Activated CD4-positive, alpha-beta T cell treated with anti-CD3 and anti-CD28 coated beads, Interleukin-2, amount 10 ng/mL, durations not matched to agents 24 days and 14 days (primary cell): ENCODE measurements around the gene FST. TPM values are rescaled to one million over a fixed set of nuclear protein-coding genes. Genes with fewer than 3 reads are reported as not detected.

Experiments
- DNase-seq: peaks from one replicate; pipeline ENCODE4 v3.0.0; 2022
- H3K27ac Mint-ChIP-seq: one replicate; pipeline ENCODE4 v1.8.0; 2022; ENCODE audit warnings: mild to moderate bottlenecking, mixed read lengths
- H3K27me3 Mint-ChIP-seq: one replicate; pipeline ENCODE4 v1.8.0; 2022; ENCODE audit warnings: mixed read lengths
- H3K36me3 Mint-ChIP-seq: one replicate; pipeline ENCODE4 v1.8.0; 2022; ENCODE audit warnings: low read depth, mild to moderate bottlenecking, mixed read lengths
- H3K4me1 Mint-ChIP-seq: one replicate; pipeline ENCODE4 v1.8.0; 2021; ENCODE audit warnings: mixed read lengths
- H3K4me3 Mint-ChIP-seq: one replicate; pipeline ENCODE4 v1.8.0; 2022; ENCODE audit warnings: mild to moderate bottlenecking, moderate library complexity, mixed read lengths
- H3K9me3 Mint-ChIP-seq: one replicate; pipeline ENCODE4 v1.8.0; 2021; ENCODE audit warnings: mixed read lengths
- intact Hi-C: fragments of 100-400 bp; cut with micrococcal nuclease; formaldehyde crosslinking; loops from one replicate; pipeline ENCODE4 v1.15.1; 2023
- total RNA-seq: library from RNA; stranded (reverse); gene quantifications from 2 replicates; pipeline ENCODE4 v1.2.3, GENCODE V29; 2022

FST gene
- total RNA-seq, 1 donor from 2014 or later = 0.75 TPM

DNA sequence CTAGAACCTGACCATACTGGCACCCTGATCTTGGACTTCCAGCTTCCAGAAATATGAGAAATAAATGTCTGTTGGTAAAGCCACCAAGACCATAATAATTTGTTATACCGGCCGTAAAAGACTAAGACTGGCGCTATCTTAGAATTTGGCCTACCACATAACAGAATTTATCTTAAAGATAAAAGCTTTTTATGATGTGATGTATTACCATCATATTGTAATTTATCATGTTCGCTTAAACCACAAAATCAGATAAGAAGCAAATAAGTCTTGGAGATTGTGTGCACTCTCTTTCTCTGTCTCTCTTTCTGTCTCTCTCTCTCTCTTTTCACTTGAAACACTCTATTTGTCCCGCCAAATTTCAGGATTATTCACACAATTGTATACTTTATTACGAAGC is 35.6 kb downstream of the FST start:
- H3K36me3 Mint-ChIP-seq = no peaks in the 10 kb centered on the region
- H3K27me3 Mint-ChIP-seq = peaks cover 4% of the 10 kb centered on the region
- H3K27ac Mint-ChIP-seq = no peak overlapping the region

DNA sequence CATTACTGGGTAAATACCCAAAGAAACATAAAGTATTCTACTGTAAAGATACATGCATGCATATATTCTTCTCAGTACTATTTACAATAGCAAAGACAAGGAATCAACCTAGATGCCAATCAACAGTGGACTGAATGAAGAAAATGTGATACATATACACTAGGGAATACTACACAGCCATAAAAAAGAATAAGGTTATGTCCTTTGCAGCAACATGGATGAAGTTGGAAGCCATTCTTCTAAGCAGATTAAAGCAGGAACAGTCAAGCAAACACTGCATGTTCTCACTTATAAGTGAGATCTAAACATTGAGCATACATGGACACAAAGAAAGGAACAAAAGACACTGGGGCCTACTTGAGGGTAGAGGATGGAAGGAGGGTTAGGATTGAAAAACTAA is 40.4 kb downstream of the FST start:
- Mint-ChIP-seq H3K27ac (no peak overlapping the region), H3K27me3 (peaks cover 4% of the 10 kb centered on the region), H3K4me3 (no peak overlapping the region), H3K36me3 (no peaks in the 10 kb centered on the region), H3K9me3 (peaks cover 7% of the 10 kb centered on the region), H3K4me1 (no peaks in the 10 kb centered on the region)
- intact Hi-C loops = no loop called here
- DNase-seq = no peak

More for the DNA sequence above, 35.6 kb downstream of the FST start:
- intact Hi-C loops = no loop called here
- no peak for DNase-seq
- Mint-ChIP-seq H3K4me1 (no peaks in the 10 kb centered on the region), H3K4me3 (no peak overlapping the region), H3K9me3 (peaks cover 10% of the 10 kb centered on the region)

Other genes starting within 250 kb of the FST start
- 54.9 and 56.2 TPM in 2 replicates for gene NDUFS4, start 80.0 kb downstream of the FST start, total RNA-seq